KOPT-K1 (cell line): ENCODE measurements around the gene TBC1D32.
"Not testable (repeated sequence)": the region's sequence is repeated elsewhere in the genome, so short reads cannot be mapped to it uniquely, and the experiment has no call there.

Source experiments
- H3K27ac ChIP-seq: fragments of 200-600 bp; sonication (generic); 2 replicates; pipeline ENCODE4 v1.5.1; 2016; ENCODE audit warnings: antibody characterized with exemption, mild to moderate bottlenecking, low read depth, low read length; ENCODE audit not compliant: poor library complexity, severe bottlenecking
- H3K36me3 ChIP-seq: fragments of 200-600 bp; sonication (generic); 2 replicates; pipeline ENCODE4 v1.5.1; 2017; ENCODE audit warnings: antibody characterized with exemption, mild to moderate bottlenecking, low read length, moderate library complexity; ENCODE audit not compliant: insufficient read depth
- H3K9me3 ChIP-seq: fragments of 200-600 bp; sonication (generic); 2 replicates; pipeline ENCODE4 v1.5.1; 2017; ENCODE audit warnings: antibody characterized with exemption, low read length, mild to moderate bottlenecking; ENCODE audit not compliant: insufficient read depth, poor library complexity, severe bottlenecking

The TBC1D32 gene

DNA sequence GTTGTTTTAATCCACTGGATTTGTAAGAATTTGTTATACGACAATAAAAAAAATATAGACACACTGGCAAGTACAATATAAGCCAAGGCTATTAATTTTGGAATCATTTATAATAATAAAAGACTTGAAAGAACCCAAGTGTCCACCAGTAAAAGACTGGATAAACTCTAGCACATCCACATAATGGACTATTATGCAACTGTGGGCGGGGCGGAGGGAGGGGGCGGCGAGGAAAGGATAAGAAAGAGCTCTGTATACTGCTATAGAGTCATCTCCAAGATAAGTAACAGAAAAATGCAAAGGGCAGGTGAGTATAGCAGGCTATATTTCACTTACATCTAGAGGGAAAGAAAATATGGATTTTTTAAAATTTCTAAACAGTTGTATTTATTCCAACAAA is 123.3 kb downstream of the TBC1D32 start:
- Histone ChIP-seq H3K27ac (no peak overlapping the region), H3K36me3 (peaks cover 20% of the 10 kb centered on the region), H3K9me3 (peaks cover 24% of the 10 kb centered on the region)

DNA sequence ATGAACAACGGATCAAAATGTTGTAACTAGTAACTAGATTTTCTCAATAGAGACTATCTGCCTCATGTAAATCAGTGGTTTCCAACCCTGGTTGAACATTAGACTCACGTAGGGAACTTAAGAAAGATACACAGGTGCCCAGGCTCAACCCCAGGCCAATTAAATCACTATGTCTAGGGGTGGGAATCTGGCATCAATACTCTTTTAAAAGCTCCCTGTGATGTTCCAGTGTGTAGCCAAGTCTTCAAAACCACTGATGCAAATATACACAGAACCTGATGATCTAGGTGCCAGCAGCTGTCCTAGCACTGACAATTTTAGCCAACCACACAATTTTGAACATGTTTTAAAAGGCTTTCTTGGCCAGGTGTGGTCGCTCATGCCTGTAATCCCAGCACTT is 128.7 kb downstream of the TBC1D32 start:
- Histone ChIP-seq H3K27ac (no peak overlapping the region), H3K36me3 (peaks cover 5% of the 10 kb centered on the region), H3K9me3 (no peaks in the 10 kb centered on the region)

DNA sequence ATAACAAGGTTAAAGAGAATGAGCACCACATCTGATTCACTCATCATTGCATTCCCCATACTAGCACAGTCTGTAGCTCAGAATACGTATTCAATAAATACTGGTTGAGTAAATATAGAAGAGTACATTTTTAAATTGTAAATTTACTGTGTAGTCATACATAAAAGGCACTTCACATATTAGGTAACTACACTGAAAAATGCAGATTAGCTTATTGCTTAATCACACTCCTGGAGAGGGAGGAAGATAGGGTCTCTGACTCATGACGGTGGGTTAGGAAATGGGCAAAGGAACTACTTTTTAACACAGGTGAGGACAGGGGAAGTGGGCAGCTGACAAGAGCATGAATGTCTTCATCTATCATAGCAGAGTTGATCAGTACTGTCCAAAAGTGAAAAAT is 133.2 kb downstream of the TBC1D32 start:
- Histone ChIP-seq H3K36me3 (no peaks in the 10 kb centered on the region), H3K9me3 (no peaks in the 10 kb centered on the region), H3K27ac (no peak overlapping the region)

DNA sequence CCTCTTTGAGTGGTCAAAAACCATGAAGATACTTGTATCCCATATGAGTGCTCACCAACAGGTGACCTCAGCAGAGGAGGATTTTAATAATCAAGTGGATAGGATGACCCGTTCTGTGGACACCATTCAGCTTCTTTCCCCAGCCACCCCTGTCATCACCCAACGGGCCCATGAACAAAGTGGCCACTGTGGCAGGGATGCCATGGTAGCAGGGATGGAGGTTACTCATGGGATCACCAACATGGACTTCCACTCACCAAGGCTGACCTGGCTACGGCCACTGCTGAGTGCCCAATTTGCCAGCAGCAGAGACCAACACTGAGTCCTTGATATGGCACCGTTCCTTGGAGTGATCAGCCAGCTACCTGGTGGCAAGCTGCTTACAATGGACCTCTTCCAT is 138.2 kb downstream of the TBC1D32 start:
- H3K9me3 ChIP-seq, H3K27ac ChIP-seq: not testable (repeated sequence)

DNA sequence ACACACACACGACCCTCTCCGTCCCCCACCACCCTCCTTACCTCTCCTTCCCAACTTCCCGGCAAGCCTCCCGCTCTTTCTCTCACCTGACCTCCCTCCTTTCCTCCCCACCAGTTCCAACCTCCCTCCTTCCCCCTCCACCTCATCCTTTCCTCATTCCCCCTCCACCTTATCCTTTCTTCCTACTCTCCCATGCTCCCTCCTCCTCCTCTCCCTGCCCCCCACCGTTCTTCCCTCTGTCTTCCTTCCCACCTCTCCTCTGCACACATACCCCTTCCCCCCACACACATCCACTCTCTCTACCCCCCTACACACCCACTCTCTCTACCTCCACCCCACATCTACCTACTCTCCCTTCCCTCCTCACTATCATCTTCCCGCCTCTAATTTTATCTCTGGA is 144.2 kb downstream of the TBC1D32 start:
- H3K36me3 ChIP-seq = no peaks in the 10 kb centered on the region
- H3K27ac ChIP-seq = no peak overlapping the region
- no peaks in the 10 kb centered on the region for H3K9me3 ChIP-seq

More for the DNA sequence above, 138.2 kb downstream of the TBC1D32 start:
- H3K36me3 ChIP-seq = not testable (repeated sequence)

DNA sequence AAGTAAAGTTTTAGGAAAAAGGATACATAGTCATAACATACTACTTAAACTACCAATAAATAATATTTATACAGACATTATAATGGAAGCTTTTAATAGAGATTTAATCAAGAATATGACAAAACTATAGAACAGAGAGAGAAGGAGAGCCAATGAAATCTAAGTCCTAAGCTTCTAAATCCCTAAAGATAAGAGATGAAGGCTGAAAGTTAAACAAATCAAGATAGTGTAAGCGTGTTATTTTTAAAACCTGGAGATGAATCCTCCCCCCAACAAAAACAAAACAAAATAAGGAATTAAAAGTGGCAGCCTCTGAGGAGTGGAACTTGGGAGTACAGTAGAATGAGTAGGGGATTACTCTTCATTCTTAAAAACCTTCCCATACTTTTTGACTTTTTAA is 145.9 kb downstream of the TBC1D32 start:
- H3K9me3 ChIP-seq = no peaks in the 10 kb centered on the region
- H3K36me3 ChIP-seq = no peaks in the 10 kb centered on the region

DNA sequence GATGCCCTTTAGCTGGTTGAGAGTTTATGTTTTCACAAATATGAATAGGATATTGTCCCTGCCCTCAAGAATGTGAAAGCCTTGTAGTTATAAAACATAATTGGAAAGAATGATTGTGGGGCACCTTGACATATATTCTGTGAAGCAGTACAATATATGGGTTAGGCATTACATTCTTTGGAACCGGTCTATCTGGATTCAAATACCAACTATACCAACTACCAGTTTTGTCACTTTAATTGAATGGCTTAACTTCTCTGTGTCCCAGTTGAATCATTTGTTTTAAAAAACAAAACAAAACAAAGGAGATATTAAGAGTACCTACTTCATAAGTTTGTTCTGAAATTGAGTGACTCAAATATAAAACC is 146.5 kb downstream of the TBC1D32 start:
- H3K36me3 ChIP-seq = no peaks in the 10 kb centered on the region
- no peaks in the 10 kb centered on the region for H3K9me3 ChIP-seq
- no peak overlapping the region for H3K27ac ChIP-seq

More for the DNA sequence above, 145.9 kb downstream of the TBC1D32 start:
- no peak overlapping the region for H3K27ac ChIP-seq

DNA sequence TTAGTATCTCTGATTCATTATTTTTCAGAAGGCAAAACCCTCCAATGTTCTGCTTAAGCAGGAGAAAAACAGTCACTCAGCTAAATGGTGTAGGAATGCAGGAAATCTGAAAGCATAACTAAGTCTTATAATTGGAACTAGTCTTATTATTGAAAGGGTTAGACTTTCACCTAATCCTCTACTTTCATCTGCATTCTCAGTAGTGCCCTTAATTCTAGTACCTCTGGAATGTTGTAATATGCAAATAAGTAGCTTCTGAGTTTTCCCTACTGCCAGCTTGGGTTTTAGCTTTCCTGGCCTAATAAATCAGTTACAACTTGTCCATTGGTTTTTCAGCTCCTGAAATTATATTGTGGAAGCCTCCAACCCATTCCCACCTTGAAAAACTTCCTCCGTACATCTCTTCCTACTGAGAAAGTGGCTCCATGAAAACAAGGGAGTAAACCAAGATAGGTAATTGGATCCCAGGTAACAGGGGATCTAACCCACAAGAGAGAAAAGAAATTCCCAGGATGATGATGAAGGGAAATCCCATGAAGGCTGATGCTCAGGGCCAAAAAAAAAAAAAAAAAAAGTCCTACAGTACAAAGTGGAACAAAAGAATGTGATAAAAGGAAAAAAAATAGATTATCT is 147.0 kb downstream of the TBC1D32 start:
- Histone ChIP-seq H3K27ac (no peak overlapping the region), H3K9me3 (no peaks in the 10 kb centered on the region), H3K36me3 (no peaks in the 10 kb centered on the region)

DNA sequence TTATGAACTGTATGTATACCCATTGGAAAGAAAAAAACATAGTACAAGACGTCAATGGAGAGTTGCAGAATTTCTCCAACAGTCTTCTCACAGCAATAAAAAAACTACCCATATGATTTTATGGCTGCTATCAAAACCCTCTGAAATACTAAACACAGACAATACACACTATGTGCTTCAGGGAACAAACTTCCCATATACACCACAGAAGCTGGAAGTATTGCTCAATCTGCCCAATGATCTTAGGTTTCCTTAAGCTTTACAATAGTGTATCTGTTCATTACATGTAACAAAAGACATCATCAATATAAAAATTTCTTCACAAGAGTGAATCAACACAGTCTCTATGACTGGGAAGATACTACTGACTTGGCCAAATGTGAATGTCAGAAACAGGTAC is 150.5 kb downstream of the TBC1D32 start:
- H3K9me3 ChIP-seq = peaks cover 11% of the 10 kb centered on the region
- H3K36me3 ChIP-seq = 0 out of 2 replicates have a peak, but pooled peaks cover 4% of the 10 kb centered on the region

DNA sequence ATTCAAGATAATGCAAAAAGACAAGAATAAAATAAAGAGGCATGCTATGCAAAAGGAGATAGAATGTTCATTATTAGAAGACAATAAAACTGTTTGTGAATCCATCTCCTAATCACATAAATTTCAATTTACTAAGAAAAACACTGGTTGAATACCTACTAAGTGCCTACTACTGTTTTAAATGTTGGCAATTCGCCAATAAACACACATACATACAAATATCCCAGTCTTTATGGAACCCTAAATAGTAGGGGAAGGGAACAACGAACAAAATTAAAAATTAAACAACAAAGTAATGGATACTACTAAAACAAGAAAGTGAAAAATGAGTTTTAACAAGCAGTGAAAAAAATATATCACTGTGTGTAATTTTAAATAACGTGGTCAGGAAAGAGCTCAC is 158.5 kb downstream of the TBC1D32 start:
- Histone ChIP-seq H3K27ac (no peak overlapping the region), H3K9me3 (peaks cover 6% of the 10 kb centered on the region), H3K36me3 (no peaks in the 10 kb centered on the region)

More for the DNA sequence above, 150.5 kb downstream of the TBC1D32 start:
- no peak overlapping the region for H3K27ac ChIP-seq

DNA sequence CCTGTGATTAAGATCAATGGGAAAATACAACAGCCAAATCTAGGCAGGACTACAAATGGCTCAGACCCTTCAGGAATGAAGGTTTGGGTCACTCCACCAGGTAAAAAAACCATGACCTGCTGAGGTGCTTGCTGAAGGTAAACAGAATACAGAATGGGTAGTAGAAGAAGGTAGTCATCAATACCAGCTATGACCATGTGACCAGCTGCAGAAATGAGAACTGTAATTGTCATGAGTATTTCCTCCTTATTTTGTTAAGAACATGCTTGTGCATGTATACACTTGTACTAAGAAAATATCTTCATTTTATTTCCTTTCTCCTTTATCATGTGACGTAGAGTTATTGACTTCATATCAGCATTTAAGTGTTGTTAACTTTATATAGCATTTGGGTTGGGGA is 161.8 kb downstream of the TBC1D32 start:
- not testable (repeated sequence) for H3K9me3 ChIP-seq, H3K36me3 ChIP-seq, H3K27ac ChIP-seq

DNA sequence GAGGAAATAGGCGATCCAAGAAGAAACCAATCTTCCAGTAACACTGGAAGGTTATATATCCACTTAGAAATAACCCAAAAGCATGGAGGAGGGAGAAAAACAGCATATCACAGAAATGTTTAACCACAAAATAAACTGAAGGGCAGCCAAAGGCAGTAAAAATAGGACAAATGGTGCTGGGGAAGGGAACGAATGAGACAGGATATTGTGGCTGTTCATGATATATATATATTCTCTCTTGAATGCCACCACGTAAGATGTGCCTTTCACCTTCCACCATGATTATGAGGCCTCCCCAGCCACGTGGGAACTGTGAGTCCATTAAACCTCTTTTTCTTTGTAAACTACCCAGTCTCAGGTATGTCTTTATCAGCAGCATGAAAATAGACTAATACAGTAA is 162.4 kb downstream of the TBC1D32 start:
- H3K36me3 ChIP-seq = no peaks in the 10 kb centered on the region
- H3K27ac ChIP-seq = no peak overlapping the region
- no peaks in the 10 kb centered on the region for H3K9me3 ChIP-seq

DNA sequence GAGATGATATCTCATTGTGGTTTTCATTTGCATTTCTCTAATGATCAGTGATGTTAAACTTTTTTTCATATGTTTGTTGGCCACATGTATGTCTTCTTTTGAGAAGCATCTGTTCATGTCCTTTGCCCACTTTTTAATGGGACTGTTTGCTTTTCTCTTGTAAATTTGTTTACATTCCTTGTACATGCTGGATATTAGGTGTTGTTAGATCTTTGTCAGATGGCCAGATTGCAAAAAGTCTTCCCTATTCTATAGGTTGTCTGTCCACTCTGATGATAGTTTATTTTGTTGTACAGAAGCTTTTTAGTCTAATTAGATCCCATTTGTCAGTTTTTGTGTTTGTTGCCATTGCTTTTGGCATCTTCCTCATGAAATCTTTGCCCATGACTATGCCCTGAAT is 172.4 kb downstream of the TBC1D32 start:
- H3K36me3 ChIP-seq = peaks cover 15% of the 10 kb centered on the region
- peaks cover 11% of the 10 kb centered on the region for H3K9me3 ChIP-seq
- H3K27ac ChIP-seq = no peak overlapping the region

DNA sequence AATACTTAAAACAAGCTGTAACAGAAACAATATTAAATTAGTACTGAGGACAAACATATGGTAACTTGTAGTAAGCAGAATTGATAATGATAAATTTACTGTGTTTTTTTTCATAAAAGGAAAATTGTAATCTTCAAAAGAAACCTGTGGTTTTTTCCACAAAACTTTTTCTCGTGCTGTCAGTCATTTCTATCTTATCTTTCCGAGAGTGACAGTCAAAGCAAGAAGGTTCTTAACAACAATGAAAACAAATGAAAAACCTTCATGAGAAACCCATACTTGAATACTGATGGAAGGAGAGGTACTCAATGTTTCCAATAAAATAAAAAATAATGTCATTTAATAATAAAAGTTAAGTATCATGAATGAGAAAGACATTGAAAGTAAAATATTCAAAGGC is 174.0 kb downstream of the TBC1D32 start:
- H3K27ac ChIP-seq = no peak overlapping the region
- peaks cover 12% of the 10 kb centered on the region for H3K9me3 ChIP-seq
- peaks cover 15% of the 10 kb centered on the region for H3K36me3 ChIP-seq

DNA sequence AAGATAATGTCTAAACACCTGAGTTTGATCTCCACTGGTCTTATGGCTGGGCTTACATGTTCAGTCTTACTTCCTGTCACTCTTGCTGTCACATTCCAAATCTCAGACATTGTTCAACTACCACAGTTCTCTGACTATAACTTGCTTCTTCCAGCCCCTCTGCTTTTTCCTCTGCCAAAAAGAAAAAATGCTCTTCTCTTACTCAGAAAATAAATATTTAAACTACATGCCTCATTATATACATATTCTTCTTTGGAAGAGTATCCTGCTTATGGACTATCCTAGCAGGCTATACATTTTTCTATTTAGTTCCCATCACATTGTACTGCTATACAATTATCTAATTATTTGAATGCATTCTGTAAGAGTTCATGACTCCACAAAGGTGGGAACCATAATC is 175.4 kb downstream of the TBC1D32 start:
- no peak overlapping the region for H3K27ac ChIP-seq
- H3K9me3 ChIP-seq = peaks cover 22% of the 10 kb centered on the region
- H3K36me3 ChIP-seq = peaks cover 19% of the 10 kb centered on the region

DNA sequence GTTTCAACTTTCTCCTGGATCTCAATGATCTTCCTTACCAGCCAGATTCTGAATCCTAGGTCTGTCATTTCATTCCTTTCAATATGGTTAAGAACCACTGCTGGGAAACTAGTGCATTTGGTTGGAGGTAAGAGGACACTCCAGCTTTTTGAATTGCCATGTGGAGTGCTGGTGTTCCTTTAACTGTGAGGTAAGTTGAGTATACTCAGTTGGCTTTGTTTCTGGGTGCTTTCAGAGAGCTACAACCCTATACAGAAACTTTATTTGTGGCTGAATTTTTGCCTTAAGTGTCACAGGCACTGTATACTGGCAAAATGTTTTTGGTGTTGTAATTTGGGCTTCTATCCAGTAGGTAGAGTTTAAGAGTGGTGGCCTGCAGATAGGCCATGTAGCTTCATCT is 175.8 kb downstream of the TBC1D32 start:
- Histone ChIP-seq H3K27ac (no peak overlapping the region), H3K9me3 (peaks cover 26% of the 10 kb centered on the region), H3K36me3 (peaks cover 24% of the 10 kb centered on the region)
